LoVo (cell line): ENCODE data around the gene PITPNC1.
"Not testable (repeated sequence)": the region's sequence is repeated elsewhere in the genome, so short reads cannot be mapped to it uniquely, and the experiment has no call there.

Experiments used
- DNase-seq: peaks from one replicate; pipeline ENCODE4 v3.0.0-alpha.2; 2016; ENCODE audit warnings: low spot score

Gene PITPNC1

GRCh38 chr17:67369676-67370075, 7.4 kb upstream of the PITPNC1 start:
- DNase-seq: no peak

DNA sequence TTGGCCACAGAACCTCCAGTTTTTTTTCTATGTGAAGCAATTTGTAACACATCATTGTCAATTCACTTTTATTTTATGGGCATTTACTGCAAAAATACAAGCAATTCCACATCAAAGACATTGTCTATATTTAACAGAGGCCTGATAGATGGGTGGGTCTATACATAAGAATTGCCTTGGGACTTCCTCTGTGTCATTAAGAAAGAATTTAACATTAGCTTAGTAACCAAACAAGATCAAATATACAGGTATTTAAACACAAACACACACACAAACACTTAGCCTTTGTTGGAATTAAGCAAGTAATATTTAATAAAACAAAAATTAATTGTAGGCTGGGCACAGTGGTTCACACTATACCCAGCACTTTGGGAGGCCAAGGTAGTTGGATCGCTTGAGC, 4.3 kb upstream of the PITPNC1 start:
- DNase-seq: no peak

DNA sequence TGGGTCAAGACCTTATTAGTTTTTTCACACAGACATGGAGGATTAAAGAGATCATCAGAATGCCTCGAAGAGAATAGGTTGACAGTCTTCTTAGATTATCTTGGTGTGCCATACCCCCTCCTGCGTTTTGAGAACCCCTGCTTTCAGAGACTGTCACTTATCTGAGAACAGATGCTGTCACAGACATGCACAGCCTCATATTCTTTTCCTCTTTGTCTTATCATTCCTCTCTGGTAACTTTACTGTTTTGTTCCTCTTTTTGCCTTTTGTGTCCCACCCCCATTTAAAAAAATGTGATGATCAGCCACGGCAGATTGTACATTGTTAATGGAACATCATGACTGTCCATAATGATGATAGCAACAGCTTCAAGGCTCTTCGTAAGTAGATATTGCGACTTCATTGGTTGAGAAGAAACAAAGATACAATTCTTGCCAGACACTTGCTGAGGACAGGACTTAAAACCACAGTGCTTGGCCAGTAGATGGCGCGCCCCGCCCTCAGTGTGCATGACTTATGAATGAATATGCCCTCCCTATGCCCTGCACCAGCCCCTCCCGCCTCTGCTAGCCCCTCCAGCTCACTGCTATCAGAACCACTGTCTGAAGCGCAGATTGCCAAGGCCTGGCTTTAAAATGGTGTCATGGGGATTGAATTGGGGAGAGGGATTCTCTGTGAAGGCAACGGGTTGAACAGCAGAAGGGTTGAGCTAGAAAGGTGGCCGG, 2.6 kb upstream of the PITPNC1 start:
- peak; percentile 79 for DNase-seq

DNA sequence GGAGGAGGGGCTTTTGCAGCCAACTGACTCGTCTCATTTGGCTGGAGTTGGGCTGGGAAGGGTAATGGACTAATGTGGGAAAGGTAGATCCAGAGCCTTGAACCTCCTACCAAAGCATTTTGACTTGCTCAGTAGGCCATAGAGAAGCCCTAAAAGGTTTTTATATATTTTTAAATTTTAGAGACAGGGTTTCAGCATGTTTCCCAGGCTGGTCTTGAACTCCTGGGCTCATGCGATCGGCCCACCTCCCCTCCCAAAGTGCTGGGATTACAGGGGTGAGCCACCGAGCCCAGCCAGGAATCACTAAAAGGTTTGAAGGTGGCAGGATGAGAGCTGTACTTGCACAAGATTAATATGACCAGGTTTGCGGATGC, 2.0 kb upstream of the PITPNC1 start:
- no peak for DNase-seq

DNA sequence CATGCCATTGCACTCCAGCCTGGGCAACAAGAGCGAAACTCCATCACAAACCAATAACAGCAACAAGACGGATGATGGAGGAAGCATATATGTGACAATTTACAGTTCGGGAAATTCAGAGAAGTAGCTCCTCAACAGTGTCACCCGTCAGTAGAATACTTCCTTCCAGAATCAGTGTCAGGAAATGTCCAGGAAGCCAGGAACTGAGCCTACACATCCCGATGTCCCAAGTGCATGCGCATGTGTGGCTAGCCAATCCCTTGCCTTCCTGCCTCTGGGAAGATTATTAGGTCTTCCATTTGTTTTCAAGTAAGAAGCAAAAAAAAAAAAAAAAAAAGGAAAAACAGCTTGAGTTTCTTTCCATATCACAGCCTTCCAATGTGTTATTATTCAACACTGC, 1.4 kb upstream of the PITPNC1 start:
- DNase-seq: no peak

DNA sequence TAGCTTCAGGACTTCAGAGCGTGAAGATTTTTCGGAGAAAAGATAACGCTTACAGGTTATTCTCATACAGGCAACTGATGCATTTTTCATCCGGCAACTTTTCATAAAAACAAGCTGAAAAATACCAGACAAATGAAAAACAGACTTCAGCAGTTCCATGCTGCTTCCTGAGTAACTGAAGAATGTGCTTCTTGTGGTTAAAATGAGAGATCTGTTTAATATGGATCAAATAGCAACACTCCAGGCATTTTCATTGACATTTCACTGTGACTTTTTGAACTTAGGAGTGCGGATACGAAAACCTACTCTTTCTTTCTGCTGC, 705 bp upstream of the PITPNC1 start:
- no peak for DNase-seq

GRCh38 chr17:67377488-67378453, 690 bp downstream of the PITPNC1 start:
- DNase-seq: peak; percentile 56

DNA sequence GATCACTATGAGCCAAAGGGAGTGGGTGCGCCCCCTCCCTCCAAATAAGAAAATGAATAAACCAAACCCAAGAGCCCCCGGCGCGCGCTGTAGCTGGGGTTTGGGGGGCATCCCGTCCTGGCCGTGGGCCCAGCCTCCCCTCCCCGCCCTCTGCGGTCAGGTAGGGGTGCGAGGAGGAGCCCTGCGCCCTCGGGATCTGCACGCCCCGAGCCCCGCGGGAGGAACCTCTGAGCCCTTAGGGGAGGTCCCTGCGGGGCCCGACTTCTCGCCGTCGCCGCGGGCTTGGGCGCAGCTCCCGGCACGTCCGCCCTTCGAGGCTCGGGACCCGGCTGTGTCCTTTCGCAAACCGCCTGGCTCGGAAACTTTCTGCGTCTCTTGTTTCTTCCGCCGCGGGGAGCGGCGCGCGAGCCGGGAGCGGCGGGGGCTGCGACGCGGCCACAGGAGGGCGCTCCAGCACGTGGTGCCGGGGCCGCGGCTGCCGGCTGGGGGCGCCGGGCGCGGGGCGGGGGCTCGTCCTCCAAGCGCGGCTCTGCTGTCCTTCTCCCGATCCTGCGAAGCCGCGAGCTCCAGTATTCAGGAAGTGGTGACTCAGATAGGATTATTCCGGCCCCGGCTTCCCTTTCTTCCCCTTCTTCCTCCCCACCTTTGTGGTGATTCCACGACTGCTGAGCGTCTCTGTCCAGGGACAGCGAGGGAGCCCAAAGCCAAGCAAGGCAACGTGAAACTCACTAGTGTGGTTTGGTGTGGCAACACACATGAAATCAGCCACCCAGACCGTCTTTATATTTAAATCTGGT, 1.6 kb downstream of the PITPNC1 start:
- DNase-seq: peak; percentile 77

- no peak for DNase-seq
Measured at GRCh38 chr17:67379251-67379630, 2.2 kb downstream of the PITPNC1 start.

DNA sequence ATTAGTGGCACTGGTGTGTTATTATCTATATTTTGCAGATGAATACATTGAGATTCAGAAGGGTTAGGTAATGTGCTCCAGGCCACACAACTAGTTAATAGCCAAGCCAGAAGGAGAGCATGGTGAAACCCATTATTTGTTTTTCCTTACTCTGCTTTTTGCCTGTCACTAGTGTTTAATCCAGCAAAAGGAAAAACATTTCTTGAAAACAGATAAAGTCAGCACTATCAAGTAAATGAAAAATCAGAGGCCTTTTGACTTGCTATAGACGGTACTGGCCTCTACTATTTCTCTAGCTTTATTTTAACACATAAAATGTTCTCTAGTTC, 4.8 kb downstream of the PITPNC1 start:
- DNase-seq: no peak

DNA sequence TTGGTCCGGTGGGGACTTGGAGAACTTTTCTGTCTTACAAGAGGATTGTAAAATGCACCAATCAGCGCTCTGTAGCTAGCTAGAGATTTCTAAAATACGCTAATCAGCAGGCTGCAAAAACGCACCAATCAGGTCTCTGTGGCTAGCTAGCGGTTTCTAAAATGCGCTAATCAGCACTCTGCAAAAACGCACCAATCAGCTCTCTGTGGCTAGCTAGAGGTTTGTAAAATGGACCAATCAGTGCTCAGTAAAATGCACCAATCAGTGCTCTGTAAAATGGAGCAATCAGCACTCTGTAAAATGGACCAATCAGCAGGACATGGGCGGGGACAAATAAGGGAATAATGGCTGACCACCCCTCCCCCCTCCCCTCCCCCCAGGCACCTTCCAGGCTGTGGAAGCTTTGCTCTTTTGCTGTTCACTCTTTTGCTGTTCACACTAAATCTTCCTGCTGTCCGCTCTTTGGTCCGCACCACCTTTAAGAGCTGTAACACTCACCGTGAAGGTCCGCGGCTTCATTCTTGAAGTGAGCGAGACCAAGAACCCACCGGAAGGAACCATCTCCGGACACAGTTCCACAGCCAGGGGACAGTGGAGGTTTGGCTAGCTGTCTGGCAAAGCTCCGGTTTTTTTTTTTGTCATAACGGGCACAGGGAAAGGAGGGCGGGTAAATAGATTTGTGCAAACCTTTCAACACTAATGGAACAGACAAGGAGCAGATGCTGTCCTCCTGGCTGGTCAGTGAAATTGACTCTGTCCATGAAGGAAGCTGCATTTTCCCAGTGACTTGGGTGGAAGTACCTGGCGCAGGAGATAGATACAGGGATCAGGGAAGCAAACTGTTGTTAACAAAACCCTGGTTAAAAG, 8.3 kb downstream of the PITPNC1 start:
- DNase-seq: no peak

DNA sequence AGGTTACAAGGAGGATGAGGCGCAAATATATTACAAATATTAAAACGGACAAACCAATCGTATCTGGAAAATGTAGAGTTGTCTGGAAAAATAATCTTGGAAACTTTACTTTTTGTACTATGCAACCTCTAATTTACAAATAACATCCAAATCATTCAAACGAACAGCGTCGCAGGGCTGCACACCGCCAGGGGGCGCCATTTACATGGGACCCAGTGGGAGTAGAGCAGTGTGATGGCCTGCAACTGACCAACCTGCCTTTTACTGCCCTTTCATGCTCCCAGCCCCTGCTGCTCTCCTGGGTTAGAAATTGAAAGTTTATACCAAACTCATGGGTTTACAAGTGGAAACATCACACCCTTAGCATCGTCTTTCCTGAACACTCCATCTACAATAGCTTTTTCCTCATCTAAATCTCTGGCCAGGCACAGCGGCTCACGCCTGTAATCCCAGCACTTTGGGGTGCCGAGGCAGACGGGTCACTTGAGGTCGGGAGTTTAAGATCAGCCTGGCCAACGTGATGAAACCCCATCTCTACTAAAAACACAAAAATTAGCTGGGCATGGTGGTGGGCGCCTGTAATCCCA, 10.0 kb downstream of the PITPNC1 start:
- DNase-seq: peak; percentile 54

DNA sequence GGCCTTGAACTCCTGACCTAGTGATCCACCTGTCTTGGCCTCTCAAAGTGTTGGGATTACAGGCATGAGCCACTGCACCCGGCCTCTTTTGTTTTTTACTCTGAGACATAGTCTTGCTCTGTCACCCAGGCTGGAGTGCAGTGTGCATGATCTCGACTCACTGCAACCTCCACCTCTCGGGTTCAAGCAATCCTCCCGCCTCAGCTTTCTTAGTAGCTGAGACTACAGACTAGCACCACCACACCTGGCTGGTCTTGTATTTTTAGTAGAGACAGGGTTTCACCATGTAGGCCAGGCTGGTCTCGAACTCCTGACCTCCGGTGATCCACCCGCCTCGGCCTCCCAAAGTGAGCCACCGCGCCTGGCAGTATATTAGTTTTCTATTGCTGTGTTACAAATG, 11.5 kb downstream of the PITPNC1 start:
- not testable (repeated sequence) for DNase-seq

GRCh38 chr17:67388986-67389385, 11.9 kb downstream of the PITPNC1 start:
- no peak for DNase-seq

GRCh38 chr17:67390006-67390645, 13.0 kb downstream of the PITPNC1 start:
- DNase-seq: no peak

- DNase-seq: peak; percentile 64
Measured at GRCh38 chr17:67390646-67391361, 13.7 kb downstream of the PITPNC1 start.

DNA sequence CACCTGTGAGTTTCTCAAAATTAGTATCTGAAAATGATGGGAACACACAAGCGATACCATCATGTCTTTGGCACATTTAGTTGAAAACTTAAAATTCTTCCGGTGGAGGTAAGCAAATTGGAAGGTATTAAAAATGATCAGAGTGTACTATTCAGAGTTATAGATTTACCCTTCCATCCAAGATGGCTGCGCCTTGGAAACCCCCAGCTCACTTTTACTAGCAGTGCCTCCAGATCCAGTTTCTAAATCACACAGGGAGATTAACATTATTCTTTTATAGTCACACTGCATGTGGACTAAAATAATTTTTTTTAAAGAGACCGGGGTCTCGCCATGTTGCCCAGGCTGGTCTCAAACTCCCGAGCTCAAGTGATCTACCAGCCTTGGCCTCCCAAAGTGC, 15.0 kb downstream of the PITPNC1 start:
- no peak for DNase-seq

GRCh38 chr17:67393809-67394397, 16.8 kb downstream of the PITPNC1 start:
- no peak for DNase-seq

DNA sequence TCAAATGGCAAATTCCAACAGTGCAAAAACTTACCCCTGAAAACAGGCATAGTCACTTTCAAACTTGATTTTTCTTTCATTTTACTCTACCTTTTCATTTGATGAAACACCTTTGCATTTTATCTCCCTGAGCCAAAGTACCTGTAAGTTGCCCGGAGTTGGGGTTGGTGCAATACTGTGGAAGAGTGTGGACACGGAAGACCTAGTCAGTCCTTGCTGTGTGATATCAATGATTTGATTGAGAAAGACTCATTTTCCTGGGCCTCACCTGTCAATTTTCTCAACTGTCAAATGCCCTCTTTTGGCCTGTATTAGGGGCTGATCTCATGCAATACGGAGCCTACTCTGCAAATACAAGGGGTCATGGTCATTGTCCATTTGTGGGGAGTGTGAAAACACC, 22.6 kb downstream of the PITPNC1 start:
- no peak for DNase-seq

- no peak for DNase-seq
Measured at GRCh38 chr17:67400193-67400592, 23.1 kb downstream of the PITPNC1 start.
